K562 (cell line): ENCODE measurements around the gene PDE3A. TPM values are rescaled to one million over a fixed set of nuclear protein-coding genes. Genes with fewer than 3 reads are reported as not detected.

Source experiments
- ATAC-seq: fragments of 200-7000 bp; cut with Tn5 transposase; 3 replicates; pipeline ENCODE4 v1.9.1; 2020; ENCODE audit warnings: moderate library complexity
- BruUV-seq: library from RNA; stranded (reverse); fragments of 400-500 nt; replicated peaks from 2 replicates; lab custom pipeline; 2021; lab: Mats Ljungman, UMichigan
- CTCF ChIA-PET: fragments of 300-600 bp; formaldehyde crosslinking; extraction: SDS; loops from one replicate; lab custom pipeline; 2021; ENCODE audit warnings: low intra/inter-chr PET ratio; lab: Yijun Ruan, JAX
- POLR2A ChIA-PET: fragments of 300-600, 350-650 bp; sonication (Branson Sonifier 250); formaldehyde crosslinking; extraction: SDS; loops from one replicate; lab custom pipeline; 2021; ENCODE audit warnings: antibody characterized with exemption, inconsistent platforms; lab: Yijun Ruan, JAX
- DNase-seq, 4 experiments: peaks; one replicate each; pipeline versions ENCODE4 v3.0.0 to v3.0.0-alpha.2; 2011 to 2018; ENCODE audit warnings: low spot score in 3 of 4, mixed read lengths in 3 of 4; ENCODE audit errors: extremely low read depth in 1 of 4
- FAIRE-seq: peaks from 2 replicates; lab custom pipeline; 2011; peaks lifted over from hg19 to GRCh38; lab: Jason Lieb, UNC
- H2AFZ ChIP-seq: 2 replicates; pipeline ENCODE4 v1.6.0; 2011; ENCODE audit warnings: low read depth, low read length, control low read depth, inconsistent platforms
- H3K27ac ChIP-seq: fragments of 200-600 bp; 3 replicates; pipeline ENCODE4 v1.8.0; 2011; ENCODE audit warnings: low read depth, mild to moderate bottlenecking, control low read depth, inconsistent platforms, low read length, moderate library complexity, mixed read lengths; ENCODE audit errors: extremely low read depth
- H3K27me3 ChIP-seq, 2 experiments: fragments of 300-600 bp in 1 of 2; 2 replicates in 1 of 2; 3 replicates in 1 of 2; pipeline versions ENCODE4 v1.6.0 to v1.8.0; 2011; ENCODE audit warnings: inconsistent platforms in 2 of 2, low read length in 2 of 2, mild to moderate bottlenecking in 1 of 2, mixed read lengths in 1 of 2, moderate library complexity in 1 of 2; ENCODE audit not compliant: control insufficient read depth in 2 of 2, insufficient read depth in 2 of 2
- H3K36me3 ChIP-seq: fragments of 300-600 bp; 3 replicates; pipeline ENCODE4 v1.8.0; 2011; ENCODE audit warnings: mild to moderate bottlenecking, low read length, inconsistent platforms; ENCODE audit not compliant: control insufficient read depth, insufficient read depth
- H3K4me1 ChIP-seq, 2 experiments: fragments of 200-600 bp in 1 of 2; replicated peaks in 1 of 2; 2 replicates in 1 of 2; 3 replicates in 1 of 2; pipeline versions ENCODE4 v1.5.1 to v1.8.0; 2011; ENCODE audit warnings: inconsistent platforms in 2 of 2, low read length in 2 of 2, mild to moderate bottlenecking in 1 of 2, mixed read lengths in 1 of 2, moderate library complexity in 1 of 2; ENCODE audit not compliant: control insufficient read depth in 2 of 2, insufficient read depth in 2 of 2
- H3K4me2 ChIP-seq: 2 replicates; pipeline ENCODE4 v1.6.1; 2011; ENCODE audit warnings: low read length, control low read depth, inconsistent platforms, mixed read lengths; ENCODE audit not compliant: insufficient read depth
- H3K4me3 ChIP-seq: fragments of 200-600 bp; sonication (generic), shearing (Covaris generic); 2 replicates; pipeline ENCODE4 v1.5.1; 2016; ENCODE audit warnings: control low read depth, inconsistent platforms
- H3K79me2 ChIP-seq: fragments of 200-600 bp; 3 replicates; pipeline ENCODE4 v1.8.0; 2011; ENCODE audit warnings: low read length, inconsistent platforms; ENCODE audit not compliant: control insufficient read depth, insufficient read depth
- H3K9ac ChIP-seq, 2 experiments: 2 replicates each; pipeline versions ENCODE4 v1.6.0 to v1.6.1; 2011; ENCODE audit warnings: low read depth in 2 of 2, low read length in 2 of 2, control low read depth in 1 of 2, inconsistent platforms in 1 of 2, mild to moderate bottlenecking in 1 of 2, mixed read lengths in 1 of 2; ENCODE audit not compliant: insufficient read depth in 1 of 2
- H3K9me1 ChIP-seq: one replicate; pipeline ENCODE4 v1.6.0; 2011; ENCODE audit warnings: inconsistent platforms, mild to moderate bottlenecking, low read length, moderate library complexity; ENCODE audit not compliant: control insufficient read depth, insufficient read depth
- H3K9me3 ChIP-seq: replicated peaks from 2 replicates; pipeline ENCODE4 v1.5.1; 2011; ENCODE audit warnings: low read depth, low read length, inconsistent platforms; ENCODE audit not compliant: control insufficient read depth, insufficient read depth
- H4K20me1 ChIP-seq: replicated peaks from 2 replicates; pipeline ENCODE4 v1.6.1; 2011; ENCODE audit warnings: low read length, inconsistent platforms, mixed read lengths; ENCODE audit not compliant: control insufficient read depth, insufficient read depth
- HINFP ChIP-seq: fragments of 450-650 bp; conservative IDR thresholded peaks from 2 replicates; pipeline ENCODE4 v1.6.1; 2016; ENCODE audit warnings: missing genetic modification characterization, low read depth, mild to moderate bottlenecking, control low read depth, missing compliant biosample characterization
- JUNB ChIP-seq: fragments of 450-650 bp; formaldehyde crosslinking; conservative IDR thresholded peaks from 2 replicates; pipeline ENCODE4 v1.4.0; 2020; ENCODE audit warnings: mild to moderate bottlenecking
- ZNF316 ChIP-seq: fragments of 450-650 bp; IDR thresholded peaks from 2 replicates; pipeline ENCODE4 v1.6.1; 2016
- WGBS: fragments of 100-300 bp; shearing (Covaris generic); methylation state at CpG from one replicate; pipeline ENCODE4 v1.1.6; 2016; ENCODE audit warnings: low coverage, mixed read lengths; ENCODE audit not compliant: insufficient coverage; ENCODE audit errors: missing lambda C conversion rate; 5-methylcytosine and 5-hydroxymethylcytosine counted together
- in situ Hi-C: fragments of 300-500 bp; cut with MboI; formaldehyde crosslinking; loops from 4 replicates; pipeline ENCODE4 v1.15.0; 2018; ENCODE audit warnings: inconsistent platforms, mixed read lengths
- intact Hi-C: fragments of 100-400 bp; cut with micrococcal nuclease; formaldehyde crosslinking; loops from 2 replicates; pipeline ENCODE4 v1.14.2; 2022
- polyA plus RNA-seq, 8 experiments: library from polyadenylated mRNA; depleted of rRNA in 4 of 8; stranded (reverse) in 5 of 8; unstranded in 3 of 8; fragments of >200 nt; fragmentation: Nextera tagmentation in 2 of 8; fragmentation: Illumina TruSeq in 1 of 8; extraction: Ambion mirVana in 2 of 8; extraction: Trizol in 1 of 8; gene quantifications; 2 replicates each; pipeline versions ENCODE4 v1.2.1 to v1.2.3, GENCODE V29; 2011 to 2014; ENCODE audit warnings: inconsistent platforms in 1 of 8, missing spikeins in 1 of 8
- total RNA-seq, 7 experiments: library from RNA; depleted of rRNA in 6 of 7; stranded (reverse); fragments of >200 nt in 6 of 7; fragmentation: Illumina TruSeq in 2 of 7; extraction: Trizol in 2 of 7; gene quantifications; 2 replicates each; pipeline versions ENCODE4 v1.2.1 to v1.2.3, GENCODE V29; 2011 to 2021; ENCODE audit warnings: low replicate concordance in 1 of 7

PDE3A gene
- total and polyA plus RNA-seq, 9 of the 15 experiments (the other 6 are each of a cell fraction or from before 2014, with no cell fraction given): 0.02 TPM; not detected in 8

GRCh38 chr12:20716985-20717384 lies 348.6 kb downstream of the PDE3A start (continued):
- TF ChIP-seq HINFP: no peak
- TF ChIP-seq, all 486 proteins: peak for 0

- no peaks in the 10 kb centered on the region for H4K20me1 ChIP-seq
- no peak overlapping the region for H3K4me3 ChIP-seq
- intact Hi-C loops: no loop called here
- DNase-seq (no peak), FAIRE-seq (no peak), ATAC-seq (no peak)
- no peaks in the 10 kb centered on the region for H3K36me3 ChIP-seq
- H3K9me3 ChIP-seq: no peaks in the 10 kb centered on the region
- no peaks in the 10 kb centered on the region for H3K9me1 ChIP-seq
- H3K4me1 ChIP-seq: no peaks in the 10 kb centered on the region
- H3K4me2 ChIP-seq: no peak overlapping the region
- ChIA-PET CTCF (no interaction called here), POLR2A (no interaction called here)
- no peaks in the 10 kb centered on the region for H3K79me2 ChIP-seq
- H3K27ac ChIP-seq: no peak overlapping the region
- no TSS peak for BruUV-seq
- no peaks in the 10 kb centered on the region for H3K27me3 ChIP-seq
- no peak for TF ChIP-seq JUNB (CRISPR knock-in tag)
- TF ChIP-seq ZNF316: 0 out of 2 replicates have a peak, but pooled peaks have one; percentile 10
- no peak overlapping the region for H2AFZ ChIP-seq
- in situ Hi-C loops: no loop called here
- 0% methylated on average over 4 of the region's 4 CpGs for WGBS
- no peak overlapping the region for H3K9ac ChIP-seq
Measured at GRCh38 chr12:20718294-20718693, 350.0 kb downstream of the PDE3A start.
